Lower lobe of right lung (tissue), 2 donors: ENCODE measurements around the gene IL21R. TPM values are rescaled to one million over a fixed set of nuclear protein-coding genes. Genes with fewer than 3 reads are reported as not detected.

Experiments
- ATAC-seq, 2 donors: fragments of 200-7000 bp; cut with Tn5 transposase; one replicate each; pipeline ENCODE4 v1.9.1; 2020 to 2022; ENCODE audit warnings: mild to moderate bottlenecking in 2 of 2, moderate library complexity in 2 of 2
- DNase-seq: peaks from one replicate; pipeline ENCODE4 v3.0.0-alpha.2; 2020
- H3K27ac ChIP-seq: fragments of 200-600 bp; one replicate; pipeline ENCODE4 v1.8.0; 2022
- H3K27me3 ChIP-seq: fragments of 200-600 bp; one replicate; pipeline ENCODE4 v1.8.0; 2022; ENCODE audit warnings: low read depth
- H3K36me3 ChIP-seq: fragments of 200-600 bp; one replicate; pipeline ENCODE4 v1.8.0; 2022; ENCODE audit warnings: mild to moderate bottlenecking
- H3K4me1 ChIP-seq: fragments of 200-600 bp; one replicate; pipeline ENCODE4 v1.8.0; 2022
- H3K4me3 ChIP-seq: fragments of 200-600 bp; one replicate; pipeline ENCODE4 v1.8.0; 2022; ENCODE audit warnings: mild to moderate bottlenecking
- H3K9me3 ChIP-seq: fragments of 200-600 bp; one replicate; pipeline ENCODE4 v1.8.0; 2022
- intact Hi-C: fragments of 100-400 bp; cut with DNase I; formaldehyde crosslinking; loops from one replicate; pipeline ENCODE4 v1.11.0; 2022
- total RNA-seq: library from RNA; stranded (reverse); fragmentation: NEBNext Ultra II Directional; extraction: Animal tissue kit (Norgen Biotek cat#: 25700); gene quantifications from one replicate; pipeline ENCODE4 v1.2.1, GENCODE V29; 2021
- TF ChIP-seq, protein P1 (sequence below): fragments of 200-600 bp; IDR thresholded peaks from one replicate; pipeline ENCODE4 v1.8.0; 2022; ENCODE audit warnings: antibody characterized with exemption, mild to moderate bottlenecking
- donor health status: DM: no; HTN: yes; CAD: no; lungs with severe emphysema.

IL21R gene
- total RNA-seq, 1 donor from 2014 or later, result 6.0 TPM

DNA sequence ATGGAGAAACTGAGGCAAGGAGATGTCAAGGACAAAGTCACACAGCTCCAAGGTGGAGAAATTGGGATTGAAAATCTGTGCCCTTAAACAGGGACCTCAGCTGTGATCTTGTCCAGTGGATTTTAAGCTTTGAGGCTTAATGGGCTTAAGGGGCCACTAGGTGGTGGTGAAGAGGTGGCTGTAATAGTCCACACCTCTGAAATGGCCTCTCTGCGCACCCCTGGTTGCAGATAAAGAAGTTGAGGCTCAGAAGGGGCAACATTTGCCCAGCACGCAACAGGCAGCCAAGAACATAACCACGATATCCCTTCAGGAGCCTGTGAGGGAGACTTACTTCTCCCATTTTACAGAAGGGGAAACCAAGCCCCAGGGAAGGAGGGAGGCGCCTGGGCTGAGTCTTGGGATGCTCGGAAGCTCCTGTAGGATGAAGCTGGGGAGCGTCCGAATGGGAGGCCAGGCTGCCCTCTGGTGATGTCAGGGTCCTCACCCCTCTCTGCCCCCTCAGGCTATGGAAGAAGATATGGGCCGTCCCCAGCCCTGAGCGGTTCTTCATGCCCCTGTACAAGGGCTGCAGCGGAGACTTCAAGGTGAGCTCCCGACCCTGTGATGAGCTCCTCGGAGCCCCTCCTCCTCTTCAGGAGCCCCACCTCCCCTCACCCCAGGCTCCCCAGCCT is 43.7 kb downstream of the IL21R start:
- peak; percentile 25 for DNase-seq
- no peak overlapping the region for H3K4me3 ChIP-seq
- TF ChIP-seq, protein P1, sequence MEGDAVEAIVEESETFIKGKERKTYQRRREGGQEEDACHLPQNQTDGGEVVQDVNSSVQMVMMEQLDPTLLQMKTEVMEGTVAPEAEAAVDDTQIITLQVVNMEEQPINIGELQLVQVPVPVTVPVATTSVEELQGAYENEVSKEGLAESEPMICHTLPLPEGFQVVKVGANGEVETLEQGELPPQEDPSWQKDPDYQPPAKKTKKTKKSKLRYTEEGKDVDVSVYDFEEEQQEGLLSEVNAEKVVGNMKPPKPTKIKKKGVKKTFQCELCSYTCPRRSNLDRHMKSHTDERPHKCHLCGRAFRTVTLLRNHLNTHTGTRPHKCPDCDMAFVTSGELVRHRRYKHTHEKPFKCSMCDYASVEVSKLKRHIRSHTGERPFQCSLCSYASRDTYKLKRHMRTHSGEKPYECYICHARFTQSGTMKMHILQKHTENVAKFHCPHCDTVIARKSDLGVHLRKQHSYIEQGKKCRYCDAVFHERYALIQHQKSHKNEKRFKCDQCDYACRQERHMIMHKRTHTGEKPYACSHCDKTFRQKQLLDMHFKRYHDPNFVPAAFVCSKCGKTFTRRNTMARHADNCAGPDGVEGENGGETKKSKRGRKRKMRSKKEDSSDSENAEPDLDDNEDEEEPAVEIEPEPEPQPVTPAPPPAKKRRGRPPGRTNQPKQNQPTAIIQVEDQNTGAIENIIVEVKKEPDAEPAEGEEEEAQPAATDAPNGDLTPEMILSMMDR, result no peak
- H3K4me1 ChIP-seq, result peaks cover 11% of the 10 kb centered on the region
- intact Hi-C loops, result no loop called here
- no peak overlapping the region for H3K27ac ChIP-seq
- no peak for ATAC-seq
- H3K27me3 ChIP-seq, result peaks cover 18% of the 10 kb centered on the region
- H3K36me3 ChIP-seq, result peaks cover 8% of the 10 kb centered on the region
- H3K9me3 ChIP-seq, result peaks cover 8% of the 10 kb centered on the region

DNA sequence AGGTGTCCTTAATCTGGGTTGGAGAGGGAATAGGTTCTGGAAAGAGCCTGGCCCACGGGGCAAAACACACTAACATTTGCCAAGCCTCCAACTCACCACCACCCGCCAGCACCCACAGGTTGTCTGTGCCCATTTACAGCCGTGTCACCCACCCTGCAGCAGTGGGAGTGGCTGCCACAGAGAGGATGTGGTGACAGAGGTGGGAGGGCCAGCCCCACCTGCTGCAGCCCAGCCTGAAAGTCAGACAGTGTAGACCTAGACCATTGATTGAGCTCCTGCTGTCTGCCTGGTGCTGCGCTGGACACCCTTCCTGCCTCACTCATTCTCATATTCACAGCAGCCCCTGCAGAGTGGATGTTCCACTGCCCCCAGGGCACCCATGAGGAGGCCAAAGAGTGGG is 44.7 kb downstream of the IL21R start:
- peaks cover 16% of the 10 kb centered on the region for H3K4me1 ChIP-seq
- intact Hi-C loops, result no loop called here
- DNase-seq (peak; percentile 45), ATAC-seq (peak; percentile 62)
- TF ChIP-seq, protein P1, result no peak
- H3K27ac ChIP-seq, result no peak overlapping the region
- H3K9me3 ChIP-seq, result peaks cover 8% of the 10 kb centered on the region
- H3K27me3 ChIP-seq, result peaks cover 22% of the 10 kb centered on the region
- no peak overlapping the region for H3K4me3 ChIP-seq
- peaks cover 8% of the 10 kb centered on the region for H3K36me3 ChIP-seq

DNA sequence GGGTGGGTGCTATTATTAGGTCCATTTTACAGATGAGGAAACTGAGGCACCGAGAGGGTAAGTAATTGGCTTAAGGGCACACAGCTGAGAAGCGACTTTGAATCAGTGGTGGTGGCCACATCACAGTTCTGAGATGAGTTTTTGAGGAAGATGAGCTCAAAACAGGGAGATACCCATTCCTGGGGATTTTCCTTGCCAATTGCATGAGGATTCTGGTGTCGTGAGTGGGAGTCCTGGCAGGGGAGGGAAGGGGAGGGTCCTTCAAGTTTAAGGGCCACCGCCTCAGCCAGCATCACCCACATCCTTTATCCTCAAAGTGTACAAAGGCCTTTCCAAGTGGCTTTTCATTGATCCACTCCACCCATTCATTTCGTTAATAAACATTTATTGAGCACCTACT is 45.3 kb downstream of the IL21R start:
- Histone ChIP-seq H3K4me1 (peaks cover 16% of the 10 kb centered on the region), H3K36me3 (peaks cover 8% of the 10 kb centered on the region), H3K27ac (no peak overlapping the region), H3K27me3 (peaks cover 22% of the 10 kb centered on the region), H3K9me3 (peaks cover 8% of the 10 kb centered on the region), H3K4me3 (no peak overlapping the region)
- ATAC-seq (no peak), DNase-seq (peak; percentile 16)
- TF ChIP-seq, protein P1, result no peak
- intact Hi-C loops, result no loop called here

GRCh38 chr16:27448532-27449433 is 46.8 kb downstream of the IL21R start:
- Histone ChIP-seq H3K36me3 (peaks cover 8% of the 10 kb centered on the region), H3K27ac (no peak overlapping the region), H3K4me3 (no peak overlapping the region), H3K4me1 (peaks cover 16% of the 10 kb centered on the region), H3K27me3 (peaks cover 22% of the 10 kb centered on the region), H3K9me3 (peaks cover 8% of the 10 kb centered on the region)
- intact Hi-C loops, result no loop called here
- TF ChIP-seq, protein P1, result no peak
- DNase-seq, result no peak
- no peak for ATAC-seq

DNA sequence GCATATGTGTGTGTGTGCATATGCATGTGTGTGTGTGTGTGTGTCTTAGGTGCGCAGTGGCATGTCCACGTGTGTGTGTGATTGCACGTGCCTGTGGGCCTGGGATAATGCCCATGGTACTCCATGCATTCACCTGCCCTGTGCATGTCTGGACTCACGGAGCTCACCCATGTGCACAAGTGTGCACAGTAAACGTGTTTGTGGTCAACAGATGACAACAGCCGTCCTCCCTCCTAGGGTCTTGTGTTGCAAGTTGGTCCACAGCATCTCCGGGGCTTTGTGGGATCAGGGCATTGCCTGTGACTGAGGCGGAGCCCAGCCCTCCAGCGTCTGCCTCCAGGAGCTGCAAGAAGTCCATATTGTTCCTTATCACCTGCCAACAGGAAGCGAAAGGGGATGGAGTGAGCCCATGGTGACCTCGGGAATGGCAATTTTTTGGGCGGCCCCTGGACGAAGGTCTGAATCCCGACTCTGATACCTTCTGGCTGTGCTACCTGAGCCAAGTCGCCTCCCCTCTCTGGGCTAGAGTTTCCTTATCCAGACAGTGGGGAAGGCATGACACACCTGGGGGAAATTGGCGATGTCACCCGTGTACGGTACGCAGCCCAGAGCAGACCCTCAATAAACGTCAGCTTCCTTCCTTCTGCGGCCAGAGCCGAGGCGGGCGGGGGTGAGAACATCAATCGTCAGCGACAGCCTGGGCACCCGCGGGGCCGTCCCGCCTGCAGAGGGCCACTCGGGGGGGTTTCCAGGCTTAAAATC is 47.6 kb downstream of the IL21R start:
- intact Hi-C loops, result no loop called here
- DNase-seq (no peak), ATAC-seq (peak; percentile 28 to 53)
- peaks cover 16% of the 10 kb centered on the region for H3K4me1 ChIP-seq
- H3K9me3 ChIP-seq, result peaks cover 2% of the 10 kb centered on the region
- peaks cover 8% of the 10 kb centered on the region for H3K36me3 ChIP-seq
- no peak overlapping the region for H3K4me3 ChIP-seq
- TF ChIP-seq, protein P1, result no peak
- no peak overlapping the region for H3K27ac ChIP-seq
- peaks cover 22% of the 10 kb centered on the region for H3K27me3 ChIP-seq
